Islet of Langerhans (tissue), 1 donor: ENCODE data around the gene ADAMTS7.
"Not testable (repeated sequence)": the region's sequence is repeated elsewhere in the genome, so short reads cannot be mapped to it uniquely, and the experiment has no call there.

Experiments used
- FAIRE-seq: peaks from one replicate; lab custom pipeline; 2011; peaks lifted over from hg19 to GRCh38; lab: Jason Lieb, UNC

ADAMTS7 gene

DNA sequence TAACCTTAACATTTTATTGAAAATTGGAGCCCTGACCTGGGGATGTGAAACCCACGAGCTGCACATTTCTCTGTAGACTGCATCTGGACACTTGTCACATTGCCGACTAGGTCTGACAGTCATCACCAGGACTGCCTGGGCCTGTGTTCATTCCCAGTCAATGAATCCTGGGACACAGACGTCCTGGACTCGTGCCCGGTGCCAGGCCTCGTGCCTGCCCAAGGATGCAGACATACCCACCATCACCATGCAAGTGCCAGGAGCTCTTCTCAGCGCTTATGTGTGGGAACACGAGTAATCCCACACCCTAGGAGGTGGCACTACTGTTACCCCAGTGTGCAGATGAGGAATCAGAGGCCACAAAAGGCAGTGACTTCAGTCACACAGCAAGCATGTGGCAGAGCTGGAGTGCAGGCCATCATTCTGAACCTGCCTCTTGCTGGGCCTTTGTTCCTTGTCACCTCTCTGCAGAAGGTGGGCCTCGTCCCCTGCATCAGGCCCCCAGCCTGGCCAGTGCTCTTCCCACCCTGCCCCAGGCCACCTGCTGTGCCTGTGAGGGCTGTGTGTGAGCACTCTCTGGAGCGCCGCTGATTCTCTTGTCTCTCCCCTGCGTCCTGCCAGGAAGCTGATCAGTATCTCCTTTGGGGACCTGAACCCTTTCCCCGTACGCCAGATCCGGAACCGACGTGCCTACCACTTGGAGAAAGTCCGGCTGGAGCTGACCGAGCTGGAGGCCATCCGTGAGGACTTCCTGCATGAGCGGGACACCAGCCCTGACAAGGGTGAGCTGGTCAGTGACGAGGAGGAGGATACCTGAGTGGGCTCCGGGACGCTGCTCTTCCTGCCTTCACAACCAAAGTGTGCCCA lies 58.5 kb downstream of the ADAMTS7 start:
- no peak for FAIRE-seq

DNA sequence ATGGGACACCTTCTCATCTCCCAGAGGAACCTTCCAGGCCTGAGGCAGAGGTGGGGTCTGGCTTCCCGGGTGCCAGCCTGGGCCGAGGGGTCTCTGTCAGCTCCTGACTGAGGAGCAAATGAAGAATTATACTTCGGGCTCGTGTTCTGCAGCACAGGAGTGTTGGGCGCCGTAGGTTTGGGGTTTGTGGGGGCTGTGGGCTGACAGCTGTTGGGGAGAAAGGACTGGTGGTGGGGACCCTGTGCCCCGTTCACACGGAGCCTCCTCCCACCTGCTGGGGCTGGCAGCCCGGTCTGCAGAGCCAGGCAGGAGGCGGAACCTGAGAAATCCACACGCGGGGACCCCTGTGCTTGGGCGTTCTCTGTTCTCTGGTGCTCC lies 59.7 kb downstream of the ADAMTS7 start:
- no peak for FAIRE-seq

DNA sequence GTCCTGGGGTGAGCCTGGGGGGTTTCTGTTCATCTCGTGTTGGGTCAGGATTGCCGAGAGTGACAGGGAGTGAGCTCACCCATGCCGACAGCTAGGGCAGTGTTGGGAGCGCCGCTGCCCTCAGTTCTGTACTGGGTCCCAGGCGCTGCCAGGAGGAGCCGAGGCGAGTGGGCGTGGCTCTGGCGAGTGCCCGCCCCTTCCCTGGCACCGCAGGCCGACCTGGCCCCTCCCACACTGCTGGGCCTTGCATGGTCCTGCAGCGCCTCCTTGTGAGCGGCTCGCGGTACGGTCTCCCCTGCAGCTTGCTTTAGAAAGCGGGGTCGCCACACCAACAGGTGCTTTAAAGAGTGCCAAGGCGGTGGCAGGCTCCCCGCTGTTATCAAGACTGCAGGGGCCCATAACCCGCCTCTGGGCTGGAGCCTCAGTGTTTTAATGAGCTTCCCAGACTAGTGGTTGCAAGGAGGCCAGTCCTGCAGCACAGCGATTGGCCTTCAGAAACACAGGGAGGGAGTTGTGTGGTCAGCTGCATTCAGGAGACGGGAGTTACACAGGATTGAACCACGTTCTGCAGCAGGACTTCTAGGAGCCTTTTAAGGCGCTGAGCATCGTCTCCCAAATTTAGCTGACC lies 60.2 kb downstream of the ADAMTS7 start:
- not testable (repeated sequence) for FAIRE-seq

DNA sequence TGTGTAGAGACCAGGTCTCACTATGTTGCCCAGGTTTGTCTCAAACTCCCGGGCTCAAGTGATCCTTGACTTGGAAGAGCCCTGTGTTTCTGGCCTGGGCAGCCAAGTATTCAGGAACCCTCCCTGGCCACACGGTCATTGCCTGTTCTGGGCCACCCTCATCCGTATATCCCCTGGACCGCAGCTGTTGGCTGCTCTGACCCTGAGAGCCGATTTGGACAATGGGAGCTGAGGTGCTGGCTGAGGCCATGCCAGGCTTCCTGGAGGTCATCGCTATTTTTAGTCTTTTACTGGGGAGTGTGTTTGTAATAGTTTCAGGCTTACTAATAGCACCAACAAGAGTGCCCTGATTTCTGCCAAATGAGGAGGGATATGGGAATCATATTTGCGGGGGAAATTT lies 60.7 kb downstream of the ADAMTS7 start:
- no peak for FAIRE-seq

DNA sequence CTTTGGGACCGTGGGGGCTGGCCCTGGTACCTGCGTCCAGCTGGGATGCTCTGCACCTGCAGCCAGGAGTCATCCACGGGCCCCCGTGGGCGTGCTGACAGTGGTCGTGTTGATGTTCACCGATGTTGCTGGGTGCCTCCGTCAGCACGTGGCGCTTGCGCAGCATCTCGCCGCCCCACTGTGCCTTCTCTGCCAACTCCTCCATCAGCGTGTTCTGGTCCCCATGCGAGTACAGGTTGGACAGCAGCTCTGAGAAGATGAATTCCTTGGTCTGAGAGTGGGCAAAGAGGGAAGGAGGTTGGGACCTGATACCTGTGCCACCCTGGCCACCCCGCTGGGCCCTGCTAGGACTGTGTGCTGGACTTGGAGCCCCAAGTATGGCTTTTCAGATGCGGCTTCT lies 61.4 kb downstream of the ADAMTS7 start:
- FAIRE-seq, result no peak

DNA sequence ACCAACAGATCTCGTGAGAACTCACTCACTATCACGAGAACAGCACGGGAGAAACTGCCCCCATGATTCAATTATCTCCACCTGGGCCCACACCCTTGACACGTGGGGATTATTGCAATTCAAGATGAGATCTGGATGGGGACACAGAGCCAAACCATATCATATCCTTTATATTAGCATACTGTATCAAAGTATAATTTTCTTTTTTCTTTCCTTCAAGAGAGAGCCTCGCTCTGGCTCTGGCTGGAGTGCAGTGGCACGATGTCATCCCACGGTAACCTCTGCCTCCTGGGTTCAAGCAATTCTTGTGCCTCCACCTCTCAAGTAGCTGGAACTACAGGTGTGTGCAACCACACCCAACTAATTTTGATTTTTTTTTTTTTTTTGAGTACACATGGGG lies 63.4 kb downstream of the ADAMTS7 start:
- not testable (repeated sequence) for FAIRE-seq

DNA sequence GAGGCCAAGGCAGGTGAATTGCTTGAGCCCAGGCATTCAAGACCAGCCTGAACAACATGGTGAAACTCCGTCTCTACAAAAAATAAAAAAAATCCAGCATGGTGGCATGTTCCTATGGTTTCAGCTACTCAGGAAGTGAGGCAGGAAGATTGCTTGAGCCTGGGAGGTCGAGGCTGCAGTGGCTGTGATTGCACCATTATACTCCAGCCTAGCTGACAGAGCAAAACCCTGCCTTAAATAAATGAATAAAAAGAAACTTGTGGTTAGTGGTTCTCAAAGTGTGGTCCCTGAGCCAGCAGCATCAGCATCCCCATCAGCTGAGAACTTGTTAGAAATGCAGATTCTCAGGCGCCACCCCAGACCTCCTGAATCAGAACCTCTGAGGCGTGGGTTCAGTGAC lies 69.6 kb downstream of the ADAMTS7 start:
- FAIRE-seq, result not testable (repeated sequence)

DNA sequence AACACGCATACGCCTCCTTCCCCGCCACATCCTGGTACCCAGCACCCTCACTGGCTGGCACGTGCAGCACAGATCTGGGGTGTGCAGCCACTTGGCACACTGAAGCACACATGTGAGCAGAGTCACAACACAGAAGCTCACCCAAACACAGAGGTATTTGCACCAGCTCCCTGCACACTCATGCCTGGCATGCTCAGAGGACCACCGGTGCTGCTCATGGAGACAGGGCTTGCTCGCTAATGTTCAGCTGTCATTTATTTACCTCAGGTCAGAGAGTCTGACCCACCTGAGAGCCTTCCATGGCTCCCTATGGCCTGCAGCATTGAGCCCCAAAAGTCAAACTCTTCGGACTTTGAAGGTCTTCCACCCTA lies 70.4 kb downstream of the ADAMTS7 start:
- FAIRE-seq, result no peak

DNA sequence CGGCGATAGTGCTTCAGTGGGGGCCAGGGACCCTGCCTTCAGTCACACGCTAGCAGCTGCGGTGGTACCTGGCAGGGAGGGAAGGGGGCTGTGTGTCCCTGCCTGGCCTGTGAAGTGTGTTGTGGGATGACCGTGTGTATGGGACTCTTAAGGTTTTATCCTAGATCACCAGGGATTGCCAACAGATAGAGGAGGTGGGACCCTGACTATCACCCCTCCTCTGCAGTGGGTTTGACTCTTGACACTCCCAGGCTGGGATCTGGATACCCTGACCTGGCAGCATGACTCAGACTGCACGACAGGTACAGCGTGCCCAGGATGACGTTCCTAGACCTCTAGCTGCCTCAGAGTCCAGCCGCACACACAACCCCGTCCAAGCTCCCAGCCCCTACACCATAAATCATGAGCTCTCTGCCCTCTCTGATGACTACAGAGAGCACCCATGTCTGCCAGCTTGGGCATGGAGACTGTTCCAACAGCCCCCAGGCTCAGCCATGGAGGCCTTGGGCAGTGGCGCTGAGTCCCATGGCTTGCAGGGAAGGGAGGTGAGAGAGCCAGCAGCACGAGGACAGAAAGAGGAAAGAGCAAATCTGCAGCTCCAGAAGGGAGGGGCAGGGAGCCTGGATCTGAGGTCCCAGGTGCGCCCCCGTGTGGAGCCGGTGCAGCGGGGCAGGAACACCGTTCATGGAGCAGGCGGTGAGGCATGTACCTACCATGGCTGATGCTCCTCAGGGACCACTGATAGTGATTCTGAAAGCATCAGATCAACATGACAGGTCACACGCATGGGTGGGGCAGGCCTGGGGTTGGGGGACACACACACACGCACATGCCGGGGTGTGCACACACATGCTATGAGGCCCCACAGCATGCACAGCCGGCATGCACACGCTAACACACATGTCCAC lies 71.0 kb downstream of the ADAMTS7 start:
- FAIRE-seq, result no peak

DNA sequence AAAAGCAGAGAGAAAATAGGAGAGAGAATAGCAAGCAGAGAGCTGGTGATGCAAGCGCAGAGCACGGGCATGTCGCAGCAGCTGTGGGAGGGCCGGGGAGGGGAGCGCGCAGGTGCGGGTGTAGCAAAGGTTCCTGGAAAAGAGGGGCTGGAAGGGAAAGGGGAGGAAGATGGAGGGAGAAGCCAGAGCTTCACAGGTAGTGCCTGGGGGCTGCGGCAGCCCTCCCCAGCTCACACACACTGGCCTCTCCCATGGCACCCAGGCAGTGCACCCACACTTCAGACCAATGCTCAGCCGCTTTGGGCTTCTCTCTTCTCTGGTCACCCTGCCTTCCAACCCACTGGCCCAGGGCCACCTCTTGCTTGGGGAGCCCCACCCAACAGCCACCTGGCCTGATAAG lies 72.1 kb downstream of the ADAMTS7 start:
- no peak for FAIRE-seq

DNA sequence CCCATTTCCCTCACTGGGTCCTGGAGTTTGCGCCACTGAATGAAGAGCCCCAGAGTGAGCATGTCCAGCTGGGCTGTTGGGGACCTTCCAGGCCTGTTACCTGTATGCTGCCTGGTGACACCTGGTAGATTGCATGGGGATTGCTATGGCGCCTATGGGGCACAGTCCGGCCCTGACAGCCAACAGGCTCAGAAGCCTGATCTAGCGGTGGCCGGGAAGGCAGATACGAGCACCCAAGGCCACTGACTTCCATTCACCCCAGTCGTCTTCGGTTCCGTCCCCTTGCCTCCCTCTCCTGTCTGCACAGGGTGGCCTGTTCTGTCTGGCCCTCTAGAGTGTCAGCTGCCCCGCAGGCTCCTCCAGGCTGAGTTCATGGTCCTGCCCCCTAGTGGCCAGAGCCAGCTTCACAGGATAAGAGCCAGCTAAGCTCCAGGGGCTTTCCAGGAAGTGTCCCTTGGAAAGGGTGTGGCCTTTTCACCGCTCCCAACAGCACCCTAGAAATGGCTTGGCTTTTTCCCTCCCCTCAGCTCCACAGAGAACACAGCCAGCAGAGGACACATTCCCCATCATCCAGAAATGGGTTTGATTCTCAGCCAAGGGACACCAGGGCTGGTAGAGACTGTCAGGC lies 73.2 kb downstream of the ADAMTS7 start:
- FAIRE-seq, result not testable (repeated sequence)

DNA sequence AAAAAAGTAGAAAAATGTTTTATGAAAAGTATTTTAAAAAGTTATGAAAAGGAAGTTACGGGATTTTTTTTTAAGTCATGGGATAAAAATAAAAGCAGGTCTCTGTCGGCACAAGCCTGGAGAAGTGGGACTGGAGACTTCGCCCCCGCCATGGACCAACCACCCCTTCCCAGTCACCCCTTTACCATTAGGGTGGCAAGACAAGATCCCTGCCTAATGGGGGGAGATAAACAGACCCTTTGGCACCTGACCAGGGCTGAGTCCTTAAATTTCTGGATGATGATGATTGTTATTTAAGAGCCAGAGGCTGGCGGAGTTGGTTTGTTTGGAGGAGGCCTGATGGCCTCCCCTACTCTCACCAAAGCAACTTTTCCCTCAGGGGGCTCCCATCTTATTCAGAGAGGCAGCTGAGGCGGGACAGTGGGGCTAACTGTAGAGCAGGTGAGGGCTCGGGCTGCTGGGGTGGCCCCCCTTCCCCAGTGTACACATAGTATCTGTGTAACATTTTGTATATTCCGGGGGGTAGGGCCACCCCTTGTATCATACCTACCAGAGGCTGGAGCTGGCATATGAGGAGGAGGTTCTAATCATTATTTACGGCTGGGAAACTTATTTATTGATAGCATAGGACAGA lies 74.0 kb downstream of the ADAMTS7 start:
- no peak for FAIRE-seq

DNA sequence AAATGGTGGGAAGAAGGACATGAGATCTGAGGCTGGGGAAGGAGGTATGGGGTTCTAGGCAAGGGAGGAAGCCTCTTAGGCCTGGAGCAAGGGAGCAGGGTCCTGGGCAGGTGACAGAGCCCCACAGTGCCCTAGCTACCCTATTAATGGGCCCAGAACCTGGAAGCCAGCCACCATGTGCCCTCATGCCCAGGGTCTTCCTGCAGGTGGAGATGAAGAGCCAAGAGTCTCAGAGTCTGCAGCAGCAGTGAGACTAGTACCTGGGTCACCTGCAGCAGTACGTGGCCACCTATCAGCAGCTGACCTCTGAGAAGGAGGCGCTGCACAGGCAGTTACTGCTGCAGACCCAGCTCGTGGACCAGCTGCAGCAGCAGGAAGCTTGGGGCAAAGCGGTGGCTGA lies 75.0 kb downstream of the ADAMTS7 start:
- not testable (repeated sequence) for FAIRE-seq

DNA sequence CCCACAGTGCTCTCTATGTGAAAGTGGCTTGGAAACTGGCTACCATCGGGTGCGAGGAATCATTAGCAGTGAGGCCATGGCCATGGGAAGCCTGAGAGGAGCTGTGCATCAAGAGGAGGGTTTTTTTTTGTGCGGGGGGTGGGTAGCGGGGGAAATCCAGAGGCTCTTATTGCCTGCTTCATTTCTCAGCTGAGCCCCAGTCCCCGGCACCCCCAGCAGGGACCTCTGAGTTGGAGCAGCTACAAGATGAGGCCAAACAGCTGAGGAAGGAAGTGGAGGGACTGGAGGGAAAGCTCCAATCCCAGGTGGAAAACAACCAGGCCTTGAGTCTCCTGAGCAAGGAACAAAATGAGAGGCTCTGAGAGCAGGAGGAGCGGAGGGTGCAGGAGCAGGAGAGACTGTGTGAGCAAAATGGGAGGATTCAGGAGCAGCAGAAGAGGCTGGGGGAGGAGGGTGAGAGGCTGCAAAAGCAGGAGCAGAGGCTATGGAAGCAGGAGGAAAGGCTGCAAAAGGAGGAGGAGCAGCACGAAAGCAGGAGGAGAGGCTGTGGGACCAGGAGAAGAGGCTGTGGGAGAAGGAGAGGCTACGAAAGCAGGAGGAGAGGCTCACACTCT lies 76.7 kb downstream of the ADAMTS7 start:
- no peak for FAIRE-seq

DNA sequence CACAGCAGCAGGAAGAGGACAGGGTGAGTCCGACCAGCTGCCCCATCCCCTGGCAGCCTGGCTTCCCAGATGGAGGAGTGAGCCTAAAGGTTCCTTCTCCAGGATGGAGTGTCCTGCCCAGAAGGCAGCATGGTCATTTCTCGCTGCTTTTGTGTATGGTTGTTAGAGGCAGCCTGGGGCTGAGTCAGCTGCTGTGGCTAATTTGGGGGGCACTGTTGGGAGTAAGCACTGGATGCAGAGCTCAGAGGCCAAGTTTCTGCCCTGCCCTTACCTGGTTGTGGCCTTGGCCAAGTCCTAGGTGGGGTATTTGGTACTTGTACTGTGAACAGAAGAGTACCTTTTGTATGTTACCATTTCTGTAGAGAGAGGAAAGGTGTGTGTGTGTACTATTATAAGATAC lies 78.6 kb downstream of the ADAMTS7 start:
- FAIRE-seq, result no peak

DNA sequence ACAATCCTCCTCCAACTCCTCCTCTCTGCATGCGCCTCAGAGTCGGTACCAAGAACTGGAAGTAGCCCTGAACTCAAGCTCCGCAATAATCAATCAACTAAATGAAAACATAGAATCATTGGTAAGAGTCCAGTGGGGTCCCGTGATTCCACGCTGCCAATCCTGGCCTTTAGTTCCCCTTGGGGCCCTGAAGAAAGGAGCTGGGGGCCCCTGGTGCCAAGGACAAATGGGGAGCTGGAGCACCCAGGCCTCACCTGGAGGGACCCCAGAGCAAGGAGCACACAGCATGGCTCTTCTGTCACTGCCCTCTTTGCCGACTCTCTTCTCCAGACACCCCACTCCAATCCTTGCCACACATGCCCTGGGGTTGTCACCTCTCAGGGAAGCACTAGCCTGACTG lies 80.3 kb downstream of the ADAMTS7 start:
- FAIRE-seq, result no peak

DNA sequence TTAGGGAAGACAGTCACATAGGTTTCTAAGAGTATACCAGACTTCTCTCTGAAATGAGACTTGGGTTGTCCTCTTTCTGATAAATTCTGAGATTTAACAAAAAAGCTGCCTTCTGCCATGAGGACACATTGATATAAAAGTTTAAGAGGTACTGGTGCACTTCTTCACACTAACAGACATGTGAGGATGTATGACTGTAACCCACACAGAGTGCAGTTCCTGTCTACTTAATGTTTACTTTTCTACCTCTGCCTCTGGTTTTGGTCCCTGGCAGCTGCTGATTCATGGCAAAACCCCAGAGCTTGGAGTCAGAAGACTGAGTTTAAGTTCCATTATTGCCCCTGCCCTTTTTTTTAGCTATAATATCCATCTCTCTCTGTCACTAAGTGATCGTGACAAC lies 82.8 kb downstream of the ADAMTS7 start:
- not testable (repeated sequence) for FAIRE-seq

DNA sequence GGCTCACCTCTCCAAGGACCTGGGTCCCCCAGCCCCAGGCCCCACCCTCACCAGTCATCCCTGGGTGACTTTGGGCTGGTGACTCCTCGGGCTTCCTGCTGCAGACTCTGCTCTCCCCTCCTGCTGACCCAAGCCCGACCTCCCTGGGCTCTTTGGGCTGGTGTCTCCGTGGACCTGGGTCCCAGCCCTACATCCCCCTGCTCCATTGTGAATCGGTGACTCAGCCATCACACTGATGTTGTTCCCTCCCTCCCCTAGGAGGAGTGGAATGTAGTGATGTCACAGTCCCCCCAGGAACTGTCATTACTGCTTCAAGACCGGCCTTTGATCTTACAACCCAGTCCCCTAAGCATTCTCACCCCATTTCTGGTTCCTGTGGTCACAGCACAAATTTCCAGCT lies 83.7 kb downstream of the ADAMTS7 start:
- no peak for FAIRE-seq

DNA sequence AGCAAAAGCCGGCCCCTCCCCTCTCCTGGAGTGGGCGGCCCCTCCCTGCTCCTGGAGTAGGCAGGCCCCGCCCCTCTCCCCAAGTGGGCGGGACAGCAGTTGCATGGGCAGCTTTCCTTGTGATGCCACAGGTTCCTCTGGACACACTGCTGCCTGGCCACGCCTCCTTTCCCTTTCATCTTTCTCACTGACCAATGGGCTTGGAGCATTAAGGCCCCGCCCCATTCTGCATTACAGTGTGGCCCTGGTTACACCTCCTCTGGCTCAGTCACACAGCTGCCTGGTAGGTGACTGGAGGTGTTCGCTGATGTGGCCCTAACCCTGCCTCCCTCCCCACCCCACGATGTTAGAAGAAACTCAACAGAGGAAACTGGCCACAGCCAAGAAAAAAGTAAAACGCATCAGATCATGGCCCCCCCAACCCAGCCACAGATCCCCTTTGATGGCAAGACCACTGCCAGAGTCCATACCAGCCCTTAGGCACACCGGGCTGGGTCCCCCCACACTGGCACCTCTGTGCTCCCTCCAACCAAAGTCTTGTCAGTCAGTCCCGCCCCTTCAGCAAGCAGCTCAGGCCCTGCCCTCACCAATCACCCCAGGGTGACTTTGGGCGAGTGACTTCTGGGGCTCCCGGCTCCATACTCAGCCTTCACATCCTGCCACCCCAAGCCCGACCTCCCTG lies 84.3 kb downstream of the ADAMTS7 start:
- FAIRE-seq, result no peak

DNA sequence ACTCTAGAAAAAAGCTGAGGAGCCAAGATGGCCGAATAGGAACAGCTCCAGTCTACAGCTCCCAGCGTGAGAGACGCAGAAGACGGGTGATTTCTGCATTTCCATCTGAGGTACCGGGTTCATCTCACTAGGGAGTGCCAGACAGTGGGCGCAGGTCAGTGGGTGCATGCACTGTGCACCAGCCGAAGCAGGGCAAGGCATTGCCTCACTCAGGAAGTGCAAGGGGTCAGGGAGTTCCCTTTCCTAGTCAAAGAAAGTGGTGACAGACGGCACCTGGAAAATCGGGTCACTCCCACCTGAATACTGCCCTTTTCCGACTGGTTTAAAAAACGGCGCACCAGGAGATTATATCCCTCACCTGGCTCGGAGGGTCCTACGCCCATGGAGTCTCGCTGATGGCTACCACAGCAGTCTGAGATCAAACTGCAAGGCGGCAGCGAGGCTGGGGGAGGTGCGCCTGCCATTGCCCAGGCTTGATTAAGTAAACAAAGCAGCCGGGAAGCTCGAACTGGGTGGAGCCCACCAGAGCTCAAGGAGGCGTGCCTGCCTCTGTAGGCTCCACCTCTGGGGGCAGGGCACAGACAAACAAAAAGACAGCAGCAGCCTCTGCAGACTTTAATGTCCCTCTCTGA lies 91.3 kb downstream of the ADAMTS7 start:
- FAIRE-seq, result not testable (repeated sequence)
